Hepatocyte (in vitro differentiated cells): ENCODE results near the gene MS4A6E. TPM values are rescaled to one million over a fixed set of nuclear protein-coding genes. Genes with fewer than 3 reads are reported as not detected.
"Not testable (repeated sequence)": the region's sequence is repeated elsewhere in the genome, so short reads cannot be mapped to it uniquely, and the experiment has no call there.

ENCODE experiments used
- DNase-seq: peaks from one replicate; pipeline ENCODE4 v3.0.0-alpha.2; 2016; ENCODE audit warnings: low spot score
- H2AFZ ChIP-seq: fragments of 200-600 bp; sonication (generic); 2 replicates; pipeline ENCODE4 v1.6.0; 2016; ENCODE audit warnings: antibody characterized with exemption, mild to moderate bottlenecking
- H3K27ac ChIP-seq: fragments of 200-600 bp; sonication (generic); 2 replicates; pipeline ENCODE4 v1.5.1; 2016; ENCODE audit warnings: mild to moderate bottlenecking
- H3K27me3 ChIP-seq: fragments of 200-600 bp; sonication (generic); 2 replicates; pipeline ENCODE4 v1.6.1; 2016
- H3K36me3 ChIP-seq: fragments of 200-600 bp; sonication (generic); replicated peaks from 2 replicates; pipeline ENCODE4 v1.5.1; 2016; ENCODE audit warnings: low read depth; ENCODE audit not compliant: insufficient read depth
- H3K4me1 ChIP-seq: fragments of 200-600 bp; sonication (generic); 2 replicates; pipeline ENCODE4 v1.5.1; 2016; ENCODE audit warnings: mild to moderate bottlenecking, moderate library complexity; ENCODE audit not compliant: insufficient read depth
- H3K4me2 ChIP-seq: fragments of 200-600 bp; sonication (generic); 2 replicates; pipeline ENCODE4 v1.6.0; 2016
- H3K4me3 ChIP-seq: fragments of 200-600 bp; sonication (generic); 2 replicates; pipeline ENCODE4 v1.5.1; 2016; ENCODE audit warnings: mild to moderate bottlenecking
- H3K79me2 ChIP-seq: fragments of 200-600 bp; sonication (generic); 2 replicates; pipeline ENCODE4 v1.6.0; 2017; ENCODE audit warnings: mild to moderate bottlenecking
- H3K9me2 ChIP-seq: fragments of 200-600 bp; sonication (generic); replicated peaks from 2 replicates; pipeline ENCODE4 v1.6.0; 2017; ENCODE audit warnings: mild to moderate bottlenecking; ENCODE audit not compliant: insufficient read depth
- H3K9me3 ChIP-seq: fragments of 200-600 bp; sonication (generic); 2 replicates; pipeline ENCODE4 v1.5.1; 2016; ENCODE audit warnings: low read depth, mild to moderate bottlenecking
- H4K20me1 ChIP-seq: fragments of 200-600 bp; sonication (generic); 2 replicates; pipeline ENCODE4 v1.6.0; 2016; ENCODE audit warnings: mild to moderate bottlenecking; ENCODE audit not compliant: insufficient read depth, poor library complexity, severe bottlenecking
- EZH2 ChIP-seq: fragments of 200-600 bp; sonication (generic); IDR thresholded peaks from 2 replicates; pipeline ENCODE4 v1.6.1; 2016; ENCODE audit warnings: antibody characterized with exemption, mild to moderate bottlenecking, borderline replicate concordance
- EZH2phosphoT487 ChIP-seq: fragments of 200-600 bp; sonication (generic); IDR thresholded peaks from one replicate; pipeline ENCODE4 v1.6.1; 2018; ENCODE audit warnings: antibody characterized with exemption, mild to moderate bottlenecking, low read depth, moderate library complexity; ENCODE audit not compliant: unreplicated experiment, severe bottlenecking
- WGBS: methylation state at CpG from one replicate; pipeline ENCODE4 v1.1.6; 2016; ENCODE audit warnings: low lambda C conversion rate; ENCODE audit errors: missing lambda C conversion rate; 5-methylcytosine and 5-hydroxymethylcytosine counted together
- polyA plus RNA-seq: library from polyadenylated mRNA; unstranded; fragments of >200 nt; fragmentation: Nextera tagmentation; extraction: Ambion mirVana; gene quantifications from 2 replicates; pipeline ENCODE4 v1.2.1, GENCODE V29; 2016
- total RNA-seq: library from RNA; depleted of rRNA; stranded (reverse); fragments of >200 nt; gene quantifications from 2 replicates; pipeline ENCODE4 v1.2.3, GENCODE V29; 2014
- TF ChIP-seq, protein P1 (sequence below): fragments of 200-600 bp; sonication (generic); IDR thresholded peaks from 2 replicates; pipeline ENCODE4 v1.5.1; 2016; ENCODE audit warnings: antibody characterized with exemption, mild to moderate bottlenecking; ENCODE audit not compliant: poor library complexity

MS4A6E gene
- total and polyA plus RNA-seq, 2 experiments from 2014 or later: not detected

DNA sequence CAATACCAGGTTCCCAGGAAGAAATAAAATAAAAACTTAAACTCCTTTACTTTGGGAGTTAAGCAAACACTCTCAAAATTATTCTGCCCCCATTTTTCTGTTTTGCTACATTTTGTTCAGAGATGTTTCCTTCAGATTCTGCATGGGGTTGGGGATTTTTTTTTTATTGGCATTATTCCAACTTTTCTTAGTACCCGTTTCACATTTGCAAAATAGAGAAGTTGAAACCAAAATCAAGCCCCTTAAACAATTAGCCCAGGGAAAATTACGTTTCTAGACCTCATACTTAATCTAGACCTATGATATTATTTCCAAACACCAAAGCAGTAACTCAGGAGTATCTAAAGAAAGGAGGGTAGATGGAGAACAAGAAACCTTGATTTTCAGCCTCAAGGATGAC is 30.7 kb downstream of the MS4A6E start:
- Histone ChIP-seq H3K27me3 (no peaks in the 10 kb centered on the region), H3K27ac (no peak overlapping the region), H2AFZ (no peak overlapping the region), H3K4me3 (no peak overlapping the region), H3K4me2 (no peak overlapping the region), H3K4me1 (no peaks in the 10 kb centered on the region), H3K9me3 (no peaks in the 10 kb centered on the region), H3K36me3 (no peaks in the 10 kb centered on the region), H4K20me1 (no peaks in the 10 kb centered on the region), H3K79me2 (no peaks in the 10 kb centered on the region), H3K9me2 (no peaks in the 10 kb centered on the region)
- 50% methylated on average over 2 of the region's 2 CpGs for WGBS
- TF ChIP-seq, protein P1, sequence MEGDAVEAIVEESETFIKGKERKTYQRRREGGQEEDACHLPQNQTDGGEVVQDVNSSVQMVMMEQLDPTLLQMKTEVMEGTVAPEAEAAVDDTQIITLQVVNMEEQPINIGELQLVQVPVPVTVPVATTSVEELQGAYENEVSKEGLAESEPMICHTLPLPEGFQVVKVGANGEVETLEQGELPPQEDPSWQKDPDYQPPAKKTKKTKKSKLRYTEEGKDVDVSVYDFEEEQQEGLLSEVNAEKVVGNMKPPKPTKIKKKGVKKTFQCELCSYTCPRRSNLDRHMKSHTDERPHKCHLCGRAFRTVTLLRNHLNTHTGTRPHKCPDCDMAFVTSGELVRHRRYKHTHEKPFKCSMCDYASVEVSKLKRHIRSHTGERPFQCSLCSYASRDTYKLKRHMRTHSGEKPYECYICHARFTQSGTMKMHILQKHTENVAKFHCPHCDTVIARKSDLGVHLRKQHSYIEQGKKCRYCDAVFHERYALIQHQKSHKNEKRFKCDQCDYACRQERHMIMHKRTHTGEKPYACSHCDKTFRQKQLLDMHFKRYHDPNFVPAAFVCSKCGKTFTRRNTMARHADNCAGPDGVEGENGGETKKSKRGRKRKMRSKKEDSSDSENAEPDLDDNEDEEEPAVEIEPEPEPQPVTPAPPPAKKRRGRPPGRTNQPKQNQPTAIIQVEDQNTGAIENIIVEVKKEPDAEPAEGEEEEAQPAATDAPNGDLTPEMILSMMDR: no peak
- no peak for TF ChIP-seq EZH2phosphoT487
- TF ChIP-seq EZH2: no peak
- no peak for DNase-seq

DNA sequence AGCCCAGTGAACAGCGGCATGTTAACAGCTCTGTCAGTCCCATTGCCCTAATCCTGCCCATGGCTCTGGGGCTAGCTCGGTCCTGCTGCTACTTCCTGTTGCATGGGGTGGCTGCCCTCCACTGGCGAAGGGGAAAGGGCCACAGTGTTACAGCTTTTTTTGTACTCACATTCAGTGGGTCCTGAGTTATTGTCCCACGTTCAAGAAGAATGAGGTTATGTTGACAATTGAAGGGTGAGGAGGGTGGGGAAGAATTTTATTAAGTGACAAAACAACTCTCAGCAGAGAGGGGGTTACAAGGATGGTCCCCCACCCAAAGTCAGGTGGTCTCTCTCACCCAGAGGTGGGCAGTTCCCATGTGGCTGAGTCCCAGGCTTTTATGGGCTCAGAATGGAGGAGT is 33.6 kb downstream of the MS4A6E start:
- no peak overlapping the region for H2AFZ ChIP-seq
- no peaks in the 10 kb centered on the region for H3K9me3 ChIP-seq
- no peaks in the 10 kb centered on the region for H3K4me1 ChIP-seq
- TF ChIP-seq, protein P1: no peak
- TF ChIP-seq EZH2 (no peak), EZH2phosphoT487 (no peak)
- no peak overlapping the region for H3K4me3 ChIP-seq
- H3K4me2 ChIP-seq: no peak overlapping the region
- H3K27me3 ChIP-seq: no peaks in the 10 kb centered on the region
- H3K79me2 ChIP-seq: no peaks in the 10 kb centered on the region
- DNase-seq: no peak
- no peak overlapping the region for H3K27ac ChIP-seq
- H3K9me2 ChIP-seq: no peaks in the 10 kb centered on the region
- H3K36me3 ChIP-seq: no peaks in the 10 kb centered on the region
- WGBS: 55% methylated on average over 4 of the region's 4 CpGs
- no peaks in the 10 kb centered on the region for H4K20me1 ChIP-seq

DNA sequence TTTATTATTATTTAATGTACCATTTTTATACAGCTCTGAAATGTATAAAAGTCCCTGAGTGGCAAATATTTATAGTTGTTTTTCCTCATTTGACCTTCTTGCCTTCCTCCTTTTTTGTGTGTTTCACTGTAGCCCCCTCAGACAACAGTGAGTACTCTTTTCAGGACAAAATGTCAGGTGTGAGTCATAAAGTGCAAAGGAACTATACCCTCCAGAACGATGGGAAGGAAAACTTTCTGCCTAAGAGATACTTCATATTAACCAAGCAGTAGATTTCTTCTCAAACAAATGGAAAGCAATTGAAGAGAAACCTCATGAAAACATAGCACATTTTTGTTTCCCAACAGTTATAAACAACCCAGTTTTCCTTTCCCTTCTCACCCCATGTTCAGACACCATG is 35.2 kb downstream of the MS4A6E start:
- H3K79me2 ChIP-seq: no peaks in the 10 kb centered on the region
- H3K9me3 ChIP-seq: no peaks in the 10 kb centered on the region
- H3K27me3 ChIP-seq: no peaks in the 10 kb centered on the region
- 44% methylated on average over 1 of the region's 1 CpG for WGBS
- H3K36me3 ChIP-seq: no peaks in the 10 kb centered on the region
- no peaks in the 10 kb centered on the region for H4K20me1 ChIP-seq
- H3K4me3 ChIP-seq: no peak overlapping the region
- H3K9me2 ChIP-seq: no peaks in the 10 kb centered on the region
- H2AFZ ChIP-seq: no peak overlapping the region
- no peaks in the 10 kb centered on the region for H3K4me1 ChIP-seq
- no peak overlapping the region for H3K27ac ChIP-seq
- H3K4me2 ChIP-seq: no peak overlapping the region
- TF ChIP-seq EZH2 (no peak), EZH2phosphoT487 (no peak)
- no peak for DNase-seq

GRCh38 chr11:60363542-60364470 is 36.8 kb downstream of the MS4A6E start:
- Histone ChIP-seq H3K36me3 (no peaks in the 10 kb centered on the region), H4K20me1 (no peaks in the 10 kb centered on the region), H3K9me3 (no peaks in the 10 kb centered on the region), H3K4me3 (no peak overlapping the region), H3K27me3 (no peaks in the 10 kb centered on the region), H3K9me2 (no peaks in the 10 kb centered on the region), H3K4me1 (no peaks in the 10 kb centered on the region), H3K27ac (no peak overlapping the region), H3K79me2 (no peaks in the 10 kb centered on the region), H3K4me2 (no peak overlapping the region), H2AFZ (no peak overlapping the region)
- peak; percentile 71 for DNase-seq
- TF ChIP-seq, protein P1: peak; percentile 70
- no peak for TF ChIP-seq EZH2phosphoT487
- no peak for TF ChIP-seq EZH2
- 38% methylated on average over 7 of the region's 7 CpGs for WGBS

GRCh38 chr11:60366262-60366904 is 39.3 kb downstream of the MS4A6E start:
- not testable (repeated sequence) for H2AFZ ChIP-seq, H3K27me3 ChIP-seq, H3K4me1 ChIP-seq, H3K9me3 ChIP-seq, H3K27ac ChIP-seq, H3K36me3 ChIP-seq, H3K79me2 ChIP-seq, H3K9me2 ChIP-seq, H3K4me3 ChIP-seq, DNase-seq, H4K20me1 ChIP-seq, H3K4me2 ChIP-seq
- 89% methylated on average over 15 of the region's 15 CpGs for WGBS
